Measurements from ENCODE around the gene TGFBR3L. TPM values are rescaled to one million over a fixed set of nuclear protein-coding genes. Genes with fewer than 3 reads are reported as not detected.
A peak's percentile ranks its signal among the peaks of the same experiment; 100 is the strongest.

TGFBR3L gene
- total RNA-seq, 1 experiment from 2014 or later: 10.9 TPM

DNA sequence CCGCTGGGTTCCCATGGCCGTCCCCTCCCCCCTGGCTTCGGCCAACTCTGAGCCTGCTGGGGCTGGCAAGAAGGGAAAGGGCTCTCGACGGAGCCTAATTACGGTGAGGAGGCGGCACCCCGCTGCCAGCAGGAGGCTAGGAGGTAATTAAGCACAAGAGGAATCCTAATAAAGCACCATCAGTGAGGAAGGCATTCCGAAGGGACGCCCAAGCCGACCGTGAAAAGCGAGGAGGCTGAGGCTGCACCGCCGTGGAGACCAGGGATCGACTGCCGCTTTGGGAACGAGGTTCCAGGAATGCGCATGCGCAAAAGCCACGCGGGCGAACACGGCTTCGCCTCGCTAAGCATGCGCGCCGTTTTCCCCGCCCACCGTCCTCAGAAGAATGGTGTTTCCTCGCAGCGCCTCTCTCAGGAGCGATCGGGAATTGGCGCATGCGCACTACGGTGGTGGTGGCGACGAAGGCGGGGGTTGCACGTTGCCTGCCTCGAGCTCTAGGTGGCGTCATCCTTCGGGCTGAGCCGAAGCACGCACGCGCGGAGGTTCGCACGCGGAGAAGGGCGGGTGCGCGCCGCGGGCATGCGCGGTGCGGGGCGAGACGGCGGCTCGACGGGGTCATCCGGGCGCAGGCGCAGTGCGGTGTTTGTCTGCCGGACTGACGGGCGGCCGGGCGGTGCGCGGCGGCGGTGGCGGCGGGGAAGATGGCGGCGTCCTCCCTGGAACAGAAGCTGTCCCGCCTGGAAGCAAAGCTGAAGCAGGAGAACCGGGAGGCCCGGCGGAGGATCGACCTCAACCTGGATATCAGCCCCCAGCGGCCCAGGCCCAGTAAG is 11.2 kb upstream of the TGFBR3L start, which contains the start of gene MAP2K7:
Gene MAP2K7, plus strand, starts transcription at position 634 of the 830 bp plus-strand sequence. Its CDS starts 68 bp downstream, at position 702.
- peak; percentile 97 for DNase-seq (ENCODE audit: extremely low read depth, low read depth)

DNA sequence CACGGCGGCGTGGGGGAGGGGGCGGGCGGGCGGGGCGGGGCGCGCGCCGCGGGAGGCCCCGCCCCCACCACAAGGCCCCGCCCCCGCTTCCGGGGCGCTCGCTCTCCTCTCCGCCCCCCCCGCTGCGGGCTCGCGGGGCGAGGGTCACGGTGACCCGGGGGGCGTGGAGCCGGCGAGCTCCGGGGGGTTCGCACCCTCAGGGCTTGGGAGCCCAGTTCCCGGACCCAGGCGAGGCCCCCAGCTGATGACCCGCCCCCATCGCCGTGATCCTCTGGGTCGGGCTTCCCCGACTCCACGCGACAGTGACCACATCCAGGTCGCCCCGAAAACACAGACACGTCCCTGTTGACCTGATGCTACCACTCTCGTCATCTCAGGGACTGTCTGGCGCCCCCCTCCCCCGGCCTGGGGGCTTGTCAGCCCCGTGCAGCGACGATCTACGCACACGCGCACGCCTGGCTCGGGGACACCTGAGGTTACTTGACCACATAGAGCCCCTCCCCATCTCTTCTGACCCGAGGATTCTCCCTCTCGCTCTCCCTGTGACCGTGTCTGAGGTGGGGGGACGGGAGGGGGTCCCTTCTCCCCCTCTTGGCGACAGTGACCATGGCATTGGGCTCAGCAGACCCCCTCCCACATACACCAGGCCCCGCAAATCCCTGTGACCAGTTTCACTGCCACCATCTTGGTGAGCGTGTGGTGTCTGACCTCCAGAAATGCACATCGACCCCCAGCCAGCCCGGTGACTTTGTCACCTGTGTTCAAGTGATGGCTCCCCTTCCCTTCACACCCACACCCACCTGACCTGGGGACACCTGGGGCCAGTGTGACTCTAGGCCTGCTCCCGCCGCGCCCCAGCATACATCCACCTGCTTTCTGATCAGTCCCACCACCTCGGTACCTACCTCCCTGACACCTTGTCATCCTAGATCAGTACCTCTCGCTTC is 10.3 kb upstream of the TGFBR3L start:
- no peak for DNase-seq (ENCODE audit: extremely low read depth, low read depth)

DNA sequence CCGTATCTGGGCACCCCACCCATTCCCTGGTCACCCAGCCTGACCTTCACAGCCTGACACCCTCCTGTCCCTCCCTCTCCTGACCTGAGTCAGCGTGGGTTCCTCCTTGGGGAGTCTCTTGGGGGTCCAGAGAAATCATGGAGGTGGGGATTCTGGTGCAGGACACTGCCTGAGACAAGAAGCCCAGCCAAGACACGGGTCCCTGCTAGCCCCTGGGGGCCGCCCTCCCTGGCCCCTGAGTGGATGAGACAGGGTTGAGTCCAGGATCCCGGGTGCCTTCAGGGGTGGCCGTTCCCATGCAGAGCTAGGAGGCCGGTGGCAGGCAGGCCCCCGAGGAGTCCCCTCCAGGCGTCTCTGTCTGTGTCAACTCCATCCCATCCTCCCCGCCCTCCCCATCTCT is 9.4 kb upstream of the TGFBR3L start:
- no peak for DNase-seq (ENCODE audit: extremely low read depth, low read depth)

DNA sequence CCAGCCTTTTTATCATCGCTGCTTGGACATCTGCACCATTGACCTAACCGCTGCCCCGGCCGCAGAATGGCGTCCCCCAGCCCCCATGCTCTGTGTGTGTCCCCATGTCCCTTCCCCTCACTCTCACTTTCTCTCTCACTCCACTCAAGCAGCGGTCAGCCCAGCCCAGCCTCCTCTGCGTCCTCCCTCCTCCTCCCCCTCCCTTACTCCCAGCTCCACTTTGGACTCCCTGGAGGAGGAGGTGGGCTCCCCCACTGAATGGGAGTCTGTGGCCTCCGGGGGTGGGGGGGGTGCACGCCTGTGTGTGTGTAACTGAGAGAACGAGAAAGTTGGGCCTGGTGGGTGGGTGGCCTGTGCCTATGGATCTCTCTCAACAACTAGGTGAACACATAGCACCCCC is 8.8 kb upstream of the TGFBR3L start:
- DNase-seq (ENCODE audit: extremely low read depth, low read depth): no peak

DNA sequence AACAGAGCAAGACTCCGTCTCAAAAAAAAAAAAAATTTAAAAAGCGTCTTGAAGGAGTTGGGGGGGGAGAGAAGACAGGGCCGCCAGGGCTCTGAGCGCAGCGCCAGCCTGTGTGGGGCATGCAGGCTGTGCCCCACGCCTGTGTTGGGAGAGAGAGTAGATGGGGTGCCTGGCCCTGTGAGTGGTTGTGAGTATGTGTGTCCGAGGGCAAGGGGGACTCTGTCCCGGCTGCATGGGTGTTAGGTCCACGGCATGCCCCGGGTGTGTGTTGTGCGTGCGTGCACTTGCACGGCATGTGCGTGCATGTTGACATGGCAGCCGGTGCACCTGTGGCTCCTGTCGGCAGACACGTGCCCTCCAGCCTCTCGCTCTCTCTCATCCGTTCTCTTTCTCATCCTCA is 7.5 kb upstream of the TGFBR3L start:
- no peak for DNase-seq (ENCODE audit: extremely low read depth, low read depth)

DNA sequence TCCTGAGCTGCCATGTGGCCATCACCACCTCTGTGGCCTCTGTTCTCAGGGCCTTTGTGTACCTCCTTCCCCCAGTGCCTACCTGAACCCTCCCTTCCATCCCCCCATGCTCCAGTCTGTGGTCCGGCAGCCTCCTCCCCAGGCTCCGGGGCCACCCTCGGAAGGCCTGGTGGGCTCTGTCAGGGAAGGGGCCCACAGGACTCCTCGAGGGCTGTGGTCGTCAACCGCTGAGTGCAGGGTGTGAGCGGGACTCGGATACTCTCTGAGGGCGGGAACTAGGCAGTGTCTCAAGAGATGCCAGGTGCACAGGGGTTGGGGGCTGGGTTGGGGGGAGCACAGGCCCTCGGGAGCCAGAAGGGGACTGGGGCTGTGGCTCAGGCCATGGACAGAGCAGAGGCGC is 7.1 kb upstream of the TGFBR3L start:
- no peak for DNase-seq (ENCODE audit: extremely low read depth, low read depth)

DNA sequence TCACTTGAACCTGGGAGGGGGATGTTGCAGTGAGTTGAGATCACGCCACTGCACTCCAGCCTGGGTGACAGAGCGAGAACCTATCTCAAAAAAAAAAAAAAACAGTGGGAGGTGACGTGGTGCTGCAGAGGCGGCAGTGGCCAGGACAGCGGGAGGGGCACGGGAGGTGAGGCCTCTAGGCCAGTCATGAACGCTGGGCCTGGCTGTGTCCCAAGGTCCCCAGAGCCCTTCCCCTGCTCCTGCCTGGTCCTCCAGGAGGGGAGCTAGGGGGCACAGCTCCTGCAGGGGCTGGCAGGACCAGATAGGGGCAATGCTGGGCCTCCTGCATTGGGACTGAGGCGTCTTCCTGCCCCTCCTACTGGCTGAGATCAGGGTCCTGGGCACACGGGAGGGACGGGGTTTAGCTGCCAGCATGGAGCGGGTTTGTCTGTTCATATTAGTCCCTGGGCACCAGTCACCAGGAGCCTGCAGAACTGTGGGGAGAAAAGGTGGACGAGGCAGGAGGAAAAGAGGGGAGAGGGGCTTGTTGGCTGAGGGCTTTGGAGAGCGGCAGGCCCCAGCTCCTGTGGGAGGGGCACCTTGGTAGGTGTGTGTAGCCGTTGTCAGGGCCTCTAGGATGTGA is 6.4 kb upstream of the TGFBR3L start:
- DNase-seq (ENCODE audit: extremely low read depth, low read depth): no peak

DNA sequence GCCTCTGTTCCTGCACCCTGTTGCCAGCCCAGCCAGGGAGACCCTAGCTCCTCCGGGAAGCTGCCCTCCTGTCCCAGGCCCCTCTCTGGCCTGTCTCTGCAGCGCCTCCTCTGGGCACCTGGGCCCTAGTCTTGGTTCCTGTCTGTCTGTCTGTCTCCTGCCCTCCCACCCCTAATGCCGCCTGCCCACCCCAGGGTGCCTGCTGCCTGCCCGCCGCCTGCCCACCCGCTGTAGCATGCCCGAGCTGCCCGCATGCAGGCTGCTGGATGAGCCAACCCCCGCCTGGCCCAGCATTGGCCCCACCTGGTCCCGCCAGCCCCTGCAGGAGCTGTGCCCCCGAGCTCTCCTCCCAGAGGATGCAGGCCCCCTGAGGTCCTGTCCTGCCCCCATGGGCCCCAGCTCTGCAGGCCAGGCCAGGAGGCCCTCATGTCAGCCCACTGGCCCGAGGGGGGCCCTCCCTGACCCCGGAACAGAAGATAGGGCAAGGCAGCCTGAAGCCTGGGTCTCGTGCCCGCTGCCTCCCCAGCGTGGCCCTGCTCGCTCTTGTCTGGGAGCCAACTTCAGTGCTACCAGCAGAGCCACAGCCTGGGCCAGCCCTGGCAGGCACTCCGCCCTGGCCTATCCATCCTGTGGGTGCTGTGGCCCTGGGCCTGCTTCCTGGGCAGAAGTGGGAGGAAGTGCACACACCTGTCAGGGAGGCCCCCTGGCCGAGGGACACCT is 5.7 kb upstream of the TGFBR3L start:
- no peak for DNase-seq (ENCODE audit: extremely low read depth, low read depth)

DNA sequence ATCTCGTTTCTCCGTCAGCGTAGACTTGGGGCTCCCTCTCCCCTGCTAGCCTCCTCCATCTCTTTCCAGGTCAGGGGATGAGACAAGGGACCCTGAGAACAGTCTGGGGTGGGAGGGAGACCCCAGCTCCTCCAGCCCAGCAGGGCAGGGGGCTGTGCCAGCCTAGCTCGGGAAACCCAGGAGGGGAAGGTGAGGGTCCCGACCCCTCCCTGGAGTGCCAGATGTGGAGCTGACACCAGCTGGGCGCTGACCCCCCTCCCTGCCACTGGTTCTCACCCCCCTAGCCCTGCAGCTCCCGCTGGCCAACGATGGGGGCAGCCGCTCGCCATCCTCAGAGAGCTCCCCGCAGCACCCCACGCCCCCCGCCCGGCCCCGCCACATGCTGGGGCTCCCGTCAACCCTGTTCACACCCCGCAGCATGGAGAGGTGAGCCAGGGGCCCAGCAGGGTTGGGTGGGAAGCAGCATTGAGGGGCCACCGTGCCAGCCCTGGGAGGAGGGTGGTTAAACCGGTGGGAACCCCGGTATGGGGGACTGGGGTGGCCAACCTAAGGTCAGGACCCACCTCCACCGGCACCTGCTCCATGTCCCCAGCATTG is 5.1 kb upstream of the TGFBR3L start:
- DNase-seq (ENCODE audit: extremely low read depth, low read depth): no peak

DNA sequence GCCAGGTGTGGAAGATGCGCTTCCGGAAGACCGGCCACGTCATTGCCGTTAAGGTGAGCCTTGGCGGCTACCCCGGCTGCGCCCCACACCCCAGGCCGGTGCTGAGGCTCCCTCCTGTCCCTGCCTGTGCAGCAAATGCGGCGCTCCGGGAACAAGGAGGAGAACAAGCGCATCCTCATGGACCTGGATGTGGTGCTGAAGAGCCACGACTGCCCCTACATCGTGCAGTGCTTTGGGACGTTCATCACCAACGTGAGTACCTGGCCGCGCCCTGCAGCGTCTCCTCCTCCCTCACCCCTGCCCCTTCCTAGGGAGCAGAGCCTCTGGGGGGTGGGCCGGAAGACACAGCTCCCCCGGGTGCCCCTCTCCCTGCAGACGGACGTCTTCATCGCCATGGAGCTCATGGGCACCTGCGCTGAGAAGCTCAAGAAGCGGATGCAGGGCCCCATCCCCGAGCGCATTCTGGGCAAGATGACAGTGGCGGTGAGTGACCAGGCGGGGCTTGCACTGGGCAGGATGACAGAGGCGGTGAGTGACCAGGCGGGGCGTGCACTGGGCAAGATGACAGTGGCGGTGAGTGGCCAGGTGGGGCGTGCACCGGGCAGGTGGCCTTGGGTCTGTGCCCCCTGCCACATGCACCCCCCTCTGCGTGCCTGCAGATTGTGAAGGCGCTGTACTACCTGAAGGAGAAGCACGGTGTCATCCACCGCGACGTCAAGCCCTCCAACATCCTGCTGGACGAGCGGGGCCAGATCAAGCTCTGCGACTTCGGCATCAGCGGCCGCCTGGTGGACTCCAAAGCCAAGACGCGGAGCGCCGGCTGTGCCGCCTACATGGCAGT is 4.1 kb upstream of the TGFBR3L start:
- DNase-seq (ENCODE audit: extremely low read depth, low read depth): no peak

DNA sequence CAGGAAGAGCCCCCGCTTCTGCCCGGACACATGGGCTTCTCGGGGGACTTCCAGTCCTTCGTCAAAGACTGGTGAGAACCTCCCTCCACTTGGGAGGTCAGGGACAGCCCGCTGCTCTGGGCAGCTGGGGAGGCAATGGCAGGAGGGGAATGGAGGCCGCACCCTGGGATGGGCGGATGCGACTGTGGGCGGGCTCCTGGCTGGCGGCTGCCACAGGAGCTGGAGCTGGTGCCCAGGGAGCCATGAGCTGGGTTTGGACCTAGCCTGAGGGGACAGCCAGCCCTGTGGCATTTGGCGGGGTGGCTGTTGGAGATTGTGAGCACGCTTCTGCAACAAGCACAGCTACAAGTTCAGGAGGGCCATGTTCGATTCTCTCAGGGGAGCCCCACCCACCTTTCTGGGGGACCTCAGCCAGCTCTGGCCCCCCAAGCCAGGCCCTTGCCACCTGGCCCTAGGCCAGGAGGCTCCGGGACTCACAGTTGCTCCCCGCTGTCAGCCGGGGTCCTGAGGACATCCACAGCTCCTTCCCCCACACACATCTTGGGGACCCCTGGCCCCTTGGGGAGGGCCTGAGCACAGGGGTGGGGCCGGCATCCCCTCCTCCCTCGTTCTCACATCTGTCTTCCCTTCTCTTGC is 3.0 kb upstream of the TGFBR3L start:
- no peak for DNase-seq (ENCODE audit: extremely low read depth, low read depth)

DNA sequence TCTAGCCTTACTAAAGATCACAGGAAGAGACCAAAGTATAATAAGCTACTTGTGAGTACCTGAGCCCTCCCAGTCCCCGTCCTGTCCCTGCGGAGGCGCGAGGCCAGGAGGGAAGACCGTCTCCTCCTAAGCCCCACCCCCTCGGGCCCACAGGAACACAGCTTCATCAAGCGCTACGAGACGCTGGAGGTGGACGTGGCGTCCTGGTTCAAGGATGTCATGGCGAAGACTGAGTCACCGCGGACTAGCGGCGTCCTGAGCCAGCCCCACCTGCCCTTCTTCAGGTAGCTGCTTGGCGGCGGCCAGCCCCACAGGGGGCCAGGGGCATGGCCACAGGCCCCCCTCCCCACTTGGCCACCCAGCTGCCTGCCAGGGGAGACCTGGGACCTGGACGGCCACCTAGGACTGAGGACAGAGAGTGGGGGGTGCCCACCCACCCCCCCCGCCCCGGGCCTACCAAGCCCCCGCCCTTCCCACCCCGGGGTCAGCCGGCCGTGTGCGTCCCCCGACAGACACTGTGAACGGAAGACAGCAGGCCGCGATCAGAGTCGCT is 2.4 kb upstream of the TGFBR3L start:
- no peak for DNase-seq (ENCODE audit: extremely low read depth, low read depth)

DNA sequence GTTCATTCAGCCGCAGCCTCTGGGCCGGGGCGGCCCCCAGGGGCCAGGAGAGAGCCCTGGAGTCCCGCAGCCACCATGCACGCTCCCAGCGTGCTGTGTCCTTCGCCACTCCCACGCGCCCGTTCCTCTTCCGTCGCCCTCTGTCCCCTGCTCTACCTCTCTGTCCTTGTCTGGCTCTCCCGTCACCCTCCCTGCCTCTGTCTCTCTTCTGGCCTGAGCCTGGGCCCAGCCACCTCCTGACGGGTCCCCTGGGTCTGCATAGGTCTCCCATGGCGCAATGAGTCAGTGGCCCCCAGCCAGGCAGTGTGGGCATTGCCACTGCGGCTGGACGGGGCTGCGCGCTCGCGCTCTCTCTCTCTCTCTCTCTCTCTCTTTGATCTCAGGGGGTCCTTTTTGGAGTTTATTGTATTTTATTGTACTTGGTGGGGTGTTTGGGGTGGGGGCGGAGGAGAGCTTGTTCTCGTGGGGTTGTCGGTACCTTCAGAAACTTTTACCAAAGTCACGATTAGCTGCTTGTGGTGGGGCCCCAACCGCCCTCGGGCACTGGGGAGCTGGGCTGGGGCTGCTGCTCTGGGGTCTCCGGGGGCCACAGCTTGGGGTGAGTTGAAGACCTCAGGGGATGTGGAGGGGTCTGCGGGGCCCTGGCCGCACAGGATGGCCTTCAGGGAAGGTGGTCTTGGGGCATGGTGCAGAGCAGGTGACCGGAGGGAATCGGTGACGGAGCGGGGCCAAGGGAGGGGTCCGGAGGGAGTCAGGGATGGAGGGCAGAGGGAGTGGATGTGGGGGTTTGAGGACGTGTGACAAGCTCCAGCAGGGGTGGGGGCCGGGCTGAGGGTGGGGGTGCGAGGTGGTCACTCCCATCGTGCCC is 1.7 kb upstream of the TGFBR3L start:
- DNase-seq (ENCODE audit: extremely low read depth, low read depth): no peak

DNA sequence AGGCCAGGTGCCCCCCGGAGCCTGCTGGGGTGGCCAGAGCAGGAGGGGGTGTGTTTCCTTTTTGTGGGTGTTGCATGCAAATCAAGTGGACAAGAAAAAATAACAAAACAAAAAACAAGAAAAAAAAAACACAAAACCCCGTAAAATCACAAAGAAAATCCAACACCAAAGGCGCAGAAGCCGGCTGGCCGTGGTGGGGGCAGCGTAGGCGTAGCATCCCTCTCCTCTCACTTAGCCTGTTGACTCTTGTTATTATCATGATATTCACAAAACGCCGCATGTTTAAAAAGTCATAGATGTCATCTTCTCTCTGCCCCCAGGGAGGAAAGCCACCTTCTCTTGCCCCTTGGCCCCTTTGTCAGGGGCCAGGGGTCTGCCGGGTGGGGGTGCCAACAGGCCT is 978 bp upstream of the TGFBR3L start:
- no peak for DNase-seq (ENCODE audit: extremely low read depth, low read depth)

DNA sequence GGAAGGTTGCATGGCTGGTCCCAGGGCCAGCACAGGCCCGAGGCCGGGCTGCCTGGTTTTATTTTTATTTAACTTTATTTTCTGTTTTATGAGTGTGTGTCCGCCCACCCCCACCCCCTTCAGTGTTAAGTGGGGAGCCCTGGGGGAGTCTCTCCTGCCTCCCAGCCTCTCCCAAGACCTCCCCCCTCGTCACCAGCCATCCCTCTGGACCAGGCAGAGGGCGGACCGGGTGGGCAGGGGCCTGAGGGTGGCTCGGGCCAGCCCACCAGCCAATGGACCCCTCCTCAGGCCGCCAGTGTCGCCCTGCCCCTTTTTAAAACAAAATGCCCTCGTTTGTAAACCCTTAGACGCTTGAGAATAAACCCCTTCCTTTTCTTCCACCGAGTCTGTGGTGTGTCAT is 531 bp upstream of the TGFBR3L start:
- no peak for DNase-seq (ENCODE audit: extremely low read depth, low read depth)

DNA sequence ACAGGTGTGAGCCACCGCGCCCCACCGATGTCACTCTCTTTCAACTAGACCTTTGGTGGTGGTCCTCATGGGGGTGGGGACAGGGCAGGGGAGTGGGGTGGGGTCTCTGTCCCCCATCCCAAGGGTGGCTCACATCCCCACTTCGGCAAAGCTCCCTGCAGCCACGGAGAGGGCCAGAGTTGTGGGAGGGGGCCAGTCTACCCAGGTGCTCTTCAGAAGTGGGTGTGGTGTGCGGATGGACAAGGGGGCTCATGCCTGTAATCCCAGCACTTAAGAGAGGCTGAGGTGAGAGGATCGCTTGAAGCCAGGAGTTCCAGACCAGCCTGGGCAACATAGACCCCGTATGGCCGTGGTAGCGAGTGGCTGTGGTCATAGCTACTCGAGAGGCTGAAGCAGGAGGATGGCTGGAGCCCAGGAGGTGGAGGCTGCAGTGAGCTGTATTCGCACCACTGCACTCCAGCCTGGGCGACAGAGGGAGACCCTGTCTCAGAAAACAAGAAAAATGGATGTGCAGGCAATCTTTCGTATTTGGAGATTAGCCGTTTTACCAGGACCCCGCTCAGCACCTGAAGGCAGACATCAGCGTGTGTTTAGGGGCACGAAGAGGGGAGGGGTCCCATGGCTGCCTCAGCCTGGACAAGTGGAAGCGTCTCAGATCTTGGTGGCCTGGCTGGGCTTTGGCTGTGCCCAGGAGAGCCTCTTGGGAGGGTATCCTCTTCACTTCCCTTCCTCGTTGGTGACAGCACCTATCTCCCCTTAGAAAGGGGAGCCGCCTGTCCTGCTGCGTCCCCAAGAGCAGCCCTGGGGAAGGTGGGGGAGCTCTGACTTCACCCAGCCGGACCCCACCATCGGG is 846 bp downstream of the TGFBR3L start:
- DNase-seq (ENCODE audit: extremely low read depth, low read depth): no peak
